CD4-positive, alpha-beta T cell treated with Interleukin-10 for 1 hour (primary cell): ENCODE results near the gene IL6ST.
"Not testable (repeated sequence)": the region's sequence is repeated elsewhere in the genome, so short reads cannot be mapped to it uniquely, and the experiment has no call there.

Experiments
- DNase-seq: peaks from one replicate; pipeline ENCODE4 v3.0.0-alpha.2; 2020

IL6ST gene

GRCh38 chr5:55959208-55959607 lies 35.6 kb downstream of the IL6ST start:
- peak; percentile 28 for DNase-seq

- not testable (repeated sequence) for DNase-seq
Measured at GRCh38 chr5:55941154-55941553, 53.6 kb downstream of the IL6ST start.

GRCh38 chr5:55937598-55937997 lies 57.2 kb downstream of the IL6ST start:
- not testable (repeated sequence) for DNase-seq

DNA sequence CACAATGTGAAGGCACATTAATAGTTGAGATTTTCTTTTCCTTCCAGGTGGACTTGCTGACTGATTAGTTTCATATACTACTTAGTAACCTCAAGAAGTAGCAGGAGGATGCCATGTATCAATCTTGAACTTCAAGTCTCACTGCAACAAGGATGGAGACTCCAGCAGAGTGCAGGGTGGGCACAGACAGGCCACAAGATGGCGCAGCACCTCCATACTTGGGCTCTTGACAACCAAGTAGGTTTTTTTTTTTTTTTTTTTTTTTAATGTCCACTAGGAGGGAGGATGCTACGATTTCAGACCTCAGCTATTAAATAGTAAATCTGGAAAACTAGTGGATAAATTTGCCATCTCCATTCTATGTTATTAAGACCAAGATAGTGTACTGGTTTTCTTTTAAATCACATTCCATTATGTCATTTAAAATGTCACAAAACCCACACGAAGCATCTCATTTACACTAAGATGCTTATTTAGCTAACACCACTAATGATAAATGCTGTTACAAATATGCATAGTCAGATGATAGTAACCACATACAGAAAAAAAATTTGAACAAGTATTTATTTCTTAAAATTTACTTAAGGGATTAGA lies 58.6 kb downstream of the IL6ST start:
- DNase-seq = peak; percentile 79

DNA sequence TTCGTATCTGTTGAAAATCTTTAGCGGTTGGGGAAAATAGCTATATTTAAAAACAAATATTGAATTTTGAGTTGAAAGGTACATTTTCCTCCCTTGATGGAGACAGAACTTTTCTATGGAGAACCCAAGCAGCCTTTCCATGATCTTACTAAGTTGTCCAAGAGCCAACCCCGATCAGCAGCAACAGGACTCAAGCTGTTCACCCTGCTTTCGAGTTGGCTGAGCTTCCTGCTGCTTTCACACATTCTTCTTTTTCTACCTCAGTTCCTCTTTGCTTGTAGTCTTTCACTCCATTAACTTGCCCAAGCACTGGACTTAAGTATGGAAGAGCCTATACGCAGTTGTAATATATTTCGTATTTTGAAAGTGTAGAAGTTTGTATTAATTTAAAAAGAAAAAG lies 59.4 kb downstream of the IL6ST start:
- DNase-seq = no peak

DNA sequence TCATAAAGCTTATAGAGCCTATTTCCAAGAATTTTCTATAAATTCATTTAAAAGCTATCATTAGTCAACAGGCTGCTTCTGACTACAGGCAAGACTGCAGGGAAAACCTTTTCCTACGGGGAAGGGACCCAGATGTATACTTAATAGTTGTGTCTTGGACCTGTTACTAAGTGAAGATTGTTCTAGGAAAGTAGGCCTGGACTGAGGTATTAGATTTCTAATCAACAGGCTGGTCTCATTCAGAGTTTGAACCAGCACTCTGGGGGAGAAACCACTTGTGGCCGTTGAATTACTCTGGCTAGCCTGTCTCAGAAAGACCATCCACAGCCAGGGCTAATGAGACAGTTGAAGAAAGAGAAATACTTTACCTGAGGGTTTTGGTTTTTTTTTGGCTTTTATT lies 60.0 kb downstream of the IL6ST start:
- no peak for DNase-seq

GRCh38 chr5:55934115-55934613 lies 60.6 kb downstream of the IL6ST start:
- DNase-seq = no peak

DNA sequence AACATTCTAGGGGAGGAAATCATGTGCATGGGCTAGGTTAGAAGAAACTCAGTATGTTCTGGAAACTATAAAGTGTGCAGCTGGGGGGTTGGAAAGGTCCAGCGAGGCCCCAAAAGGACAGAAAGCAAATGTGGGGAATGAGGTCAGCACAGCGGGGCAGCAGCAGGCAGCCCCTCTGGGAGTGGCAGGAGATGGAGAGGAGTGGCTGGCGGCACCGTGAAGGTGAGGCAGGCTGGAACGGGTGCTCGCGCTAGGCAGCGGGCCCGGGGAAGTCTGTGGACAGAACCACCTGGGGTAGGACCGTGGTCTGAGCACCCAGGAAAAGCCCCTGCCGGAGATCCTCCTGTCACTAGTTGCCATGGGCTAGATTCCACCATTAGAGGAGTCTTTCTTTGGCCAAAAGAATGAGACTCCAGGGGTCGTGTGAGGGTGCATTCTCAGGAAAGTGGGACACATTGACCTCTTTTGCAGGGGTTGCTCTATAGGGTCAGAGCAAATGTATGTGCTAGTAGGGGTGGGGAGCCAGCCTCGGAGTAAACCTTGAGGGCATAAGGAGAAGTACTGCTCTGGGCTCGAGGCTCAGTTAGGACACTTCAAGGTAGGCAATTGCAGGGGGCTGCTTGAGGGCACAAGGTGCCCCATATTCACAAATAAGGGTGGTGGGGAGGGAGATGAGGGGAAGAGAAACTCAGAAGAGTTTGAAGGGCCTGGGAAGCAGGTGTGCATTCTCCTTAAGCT lies 61.2 kb downstream of the IL6ST start:
- DNase-seq = no peak

GRCh38 chr5:55932700-55933099 lies 62.1 kb downstream of the IL6ST start:
- no peak for DNase-seq

DNA sequence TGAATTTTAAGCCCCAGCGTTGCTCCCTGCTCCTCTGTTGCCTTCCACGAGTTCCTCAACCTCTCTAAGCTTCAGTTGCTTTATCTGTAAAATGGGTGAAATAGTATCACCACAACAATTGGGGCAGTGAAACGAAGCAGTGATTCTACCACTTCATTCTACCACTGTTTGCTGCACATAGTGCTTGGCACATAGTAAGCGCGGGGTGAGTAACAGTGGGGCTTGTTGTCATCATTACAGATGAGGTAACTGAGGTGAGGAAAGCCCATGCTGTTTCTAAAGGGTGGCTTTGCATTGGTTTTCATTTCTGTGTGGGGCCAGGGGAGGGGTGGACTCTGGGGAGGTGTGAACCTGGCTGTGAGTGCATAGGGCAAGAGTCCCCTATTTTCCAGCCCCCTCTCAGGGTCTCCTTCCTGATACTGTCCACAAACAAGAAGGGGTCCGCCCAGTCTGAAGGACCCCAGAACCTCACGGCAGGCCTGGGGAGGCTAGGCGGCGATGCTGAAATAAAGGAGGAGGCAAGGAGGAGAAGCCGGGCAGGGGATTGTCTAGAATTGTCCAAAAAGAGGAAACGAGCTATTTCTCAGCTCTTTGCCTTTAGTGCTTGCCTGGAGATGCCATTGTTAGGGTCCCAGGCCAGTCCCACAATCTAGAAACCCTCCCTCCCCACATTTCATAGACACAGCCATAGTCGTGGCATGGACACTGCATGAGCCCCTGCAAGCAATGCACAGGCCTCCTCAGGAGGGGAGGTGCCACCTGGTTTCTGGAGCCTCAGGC lies 65.6 kb downstream of the IL6ST start:
- DNase-seq = no peak

- DNase-seq = no peak
Measured at GRCh38 chr5:55927861-55928655, 66.7 kb downstream of the IL6ST start.

DNA sequence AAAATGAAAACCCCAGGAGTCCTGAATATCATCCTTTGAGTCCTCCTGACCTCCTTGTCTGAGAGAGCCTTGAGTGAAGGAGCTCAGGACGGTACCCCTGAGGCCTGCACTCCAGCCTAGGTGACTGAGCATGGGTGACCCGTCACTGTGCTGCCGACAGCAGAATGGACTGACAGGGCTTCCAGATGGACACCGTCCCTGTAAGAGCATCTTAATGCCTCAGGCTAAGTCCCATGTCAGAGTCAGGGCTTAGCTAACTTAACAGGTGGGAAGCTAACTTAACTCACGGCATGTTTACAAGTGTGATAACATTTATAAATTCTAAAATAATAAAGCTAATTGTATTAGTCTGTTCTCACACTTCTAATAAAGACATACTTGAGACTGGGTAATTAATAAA lies 68.3 kb downstream of the IL6ST start:
- no peak for DNase-seq

DNA sequence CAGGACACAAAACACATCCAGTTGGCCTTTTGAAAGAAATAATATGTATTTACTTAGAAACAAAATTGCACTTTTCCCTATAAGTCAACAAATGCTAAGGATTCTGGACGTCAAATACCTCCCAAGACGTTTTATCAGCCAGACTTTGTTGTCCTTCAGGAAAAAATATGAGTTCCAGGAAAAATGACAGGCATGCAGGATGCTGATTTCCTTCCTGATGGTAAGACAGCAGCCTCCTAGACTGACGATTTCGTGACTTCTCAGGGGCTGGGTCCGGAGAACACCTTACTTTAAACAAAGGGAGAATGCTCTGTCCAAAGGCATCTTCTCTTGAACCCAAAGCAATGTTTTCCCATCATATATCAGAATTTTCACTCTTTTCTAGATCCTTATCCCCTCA lies 69.1 kb downstream of the IL6ST start:
- DNase-seq = no peak

DNA sequence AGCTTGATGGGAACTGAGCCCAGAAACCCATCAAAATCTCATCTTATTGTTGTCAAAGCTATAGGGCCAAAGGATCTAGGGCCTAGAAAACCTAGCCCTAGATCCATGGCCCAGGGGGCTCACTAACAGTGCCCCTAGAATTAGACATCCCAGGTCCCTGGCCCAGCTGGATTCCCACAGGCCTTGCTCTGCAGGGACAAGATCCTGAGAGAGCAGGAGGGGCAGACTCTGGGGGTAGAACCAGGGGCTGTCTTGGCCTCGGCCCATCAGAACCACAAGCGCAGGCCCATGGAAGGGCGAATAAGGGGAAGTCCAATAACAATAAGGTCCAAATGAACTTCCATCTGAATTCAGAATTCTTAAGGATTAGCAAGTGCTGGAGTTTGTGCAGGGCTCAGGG lies 69.6 kb downstream of the IL6ST start:
- DNase-seq = no peak

- no peak for DNase-seq
Measured at GRCh38 chr5:55924744-55925143, 70.0 kb downstream of the IL6ST start.

DNA sequence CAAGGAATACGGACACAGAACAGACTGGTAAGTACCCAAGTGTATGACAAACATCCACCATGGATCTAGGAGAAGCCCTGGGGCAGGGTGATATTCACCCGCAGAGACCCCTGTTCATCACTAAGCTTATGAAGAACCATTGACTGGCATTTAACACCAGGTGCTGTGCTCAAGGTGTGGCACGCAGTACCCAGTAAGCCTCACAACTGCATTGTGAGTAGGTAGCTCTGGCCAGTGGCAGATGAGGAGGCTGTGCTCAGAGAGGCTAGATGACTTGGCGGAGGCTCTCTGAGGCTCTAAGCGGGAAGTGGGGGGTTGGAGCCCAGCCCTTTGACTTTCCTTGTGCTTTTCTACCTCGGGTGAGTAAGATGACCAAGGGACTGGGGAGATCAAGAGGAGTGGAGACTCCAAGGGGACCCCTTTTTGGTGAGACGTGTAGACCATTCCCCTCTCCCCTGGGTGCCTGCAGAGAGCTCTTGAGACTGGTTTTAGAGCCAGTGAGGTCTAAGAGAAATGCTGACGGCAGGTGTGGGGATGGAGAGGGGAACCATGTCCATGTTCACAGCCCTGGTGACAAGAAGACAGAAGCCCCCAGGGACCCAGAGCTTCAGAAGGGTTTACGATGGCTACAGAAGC lies 70.8 kb downstream of the IL6ST start:
- DNase-seq = no peak

GRCh38 chr5:55923177-55923771 lies 71.5 kb downstream of the IL6ST start:
- peak; percentile 22 for DNase-seq

DNA sequence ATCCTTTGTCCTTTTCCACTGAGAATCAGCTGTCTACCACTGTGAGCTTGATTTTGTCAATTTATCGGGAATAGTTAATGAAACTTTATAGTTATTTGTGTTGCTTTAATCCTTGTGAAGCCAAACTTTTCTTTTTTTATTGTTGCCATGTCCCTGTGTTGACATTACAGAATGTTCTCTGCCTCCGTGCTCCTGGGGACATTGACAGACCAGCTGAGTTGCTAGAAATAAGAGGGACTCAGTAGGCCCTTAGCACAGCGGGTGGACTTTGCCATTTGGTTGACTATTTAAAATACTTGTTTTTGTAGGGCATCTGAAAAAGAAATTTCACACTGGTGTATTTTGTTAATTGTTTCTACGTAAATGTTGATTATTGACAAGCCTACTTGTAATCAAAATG lies 73.1 kb downstream of the IL6ST start:
- no peak for DNase-seq

- no peak for DNase-seq
Measured at GRCh38 chr5:55920784-55921183, 74.0 kb downstream of the IL6ST start.

- DNase-seq = no peak
Measured at GRCh38 chr5:55919625-55920024, 75.1 kb downstream of the IL6ST start.

DNA sequence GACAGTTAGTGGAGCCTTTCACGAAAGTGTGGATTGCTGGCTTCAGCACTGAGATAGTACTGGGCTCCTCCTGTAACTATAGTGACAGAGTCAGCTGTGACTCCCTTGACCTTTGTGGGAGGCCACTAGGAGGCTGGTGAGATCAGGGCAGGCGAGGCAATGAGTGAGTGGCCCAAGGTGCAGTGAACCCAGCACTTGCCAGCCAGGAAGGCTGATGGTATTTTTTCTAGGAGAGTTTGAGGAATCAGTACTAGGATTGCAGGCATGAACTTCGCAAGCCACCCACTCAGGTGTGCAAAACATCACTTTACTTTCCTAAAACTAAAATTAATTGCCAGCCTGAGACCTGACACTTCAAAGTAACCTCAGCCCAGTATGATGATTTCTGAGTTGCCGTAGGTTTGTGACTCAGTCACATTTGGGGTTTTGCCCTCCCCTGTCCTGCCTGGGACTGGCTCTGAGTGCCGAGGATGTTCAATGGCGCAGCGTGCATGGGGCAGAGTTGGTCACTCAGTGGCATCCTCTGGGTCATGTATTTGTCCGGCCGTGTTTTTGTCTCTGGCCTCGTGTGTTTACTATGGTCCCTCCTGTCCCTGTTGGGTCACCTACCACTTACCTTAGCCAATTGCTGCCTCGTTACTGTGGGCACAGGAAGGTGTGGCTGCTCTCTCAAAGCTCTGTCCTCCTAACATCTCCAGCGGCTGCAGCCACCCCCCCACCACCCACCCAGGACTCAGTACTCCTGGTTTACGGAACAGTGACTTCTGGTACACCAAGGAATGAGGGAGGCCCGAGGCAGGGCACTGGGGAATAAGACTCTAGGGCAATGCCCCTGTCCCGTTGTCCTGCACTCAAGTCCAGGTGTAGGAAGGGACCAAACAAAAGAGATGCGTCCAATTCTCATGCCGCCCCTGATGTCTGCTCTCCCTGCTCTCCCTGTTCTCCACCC lies 76.4 kb downstream of the IL6ST start:
- no peak for DNase-seq
